WTC11 (cell line): Measurements from ENCODE around the gene FH. TPM values are rescaled to one million over a fixed set of nuclear protein-coding genes. Genes with fewer than 3 reads are reported as not detected.

Experiments
- ATAC-seq: fragments of 200-7000 bp; cut with Tn5 transposase; 2 replicates; pipeline ENCODE4 v1.10.0; 2021; ENCODE audit warnings: mild to moderate bottlenecking, moderate library complexity
- CTCF ChIA-PET: fragments of 300-600 bp; sonication (Branson Sonifier 250); formaldehyde crosslinking; loops from one replicate; lab custom pipeline; 2021; ENCODE audit warnings: antibody characterized with exemption; lab: Charles Lee
- POLR2A ChIA-PET: fragments of 350-600 bp; sonication (Branson Sonifier 250); formaldehyde crosslinking; loops from one replicate; lab custom pipeline; 2021; ENCODE audit warnings: antibody characterized with exemption; lab: Charles Lee
- DNase-seq: peaks from one replicate; pipeline ENCODE4 v3.0.0; 2021; ENCODE audit warnings: low spot score
- H3K27ac Mint-ChIP-seq: 2 replicates; pipeline ENCODE4 v1.8.0; 2021; ENCODE audit warnings: mixed read lengths
- H3K27me3 Mint-ChIP-seq: 2 replicates; pipeline ENCODE4 v1.8.0; 2021; ENCODE audit warnings: low read depth, mild to moderate bottlenecking, moderate library complexity, mixed read lengths
- H3K36me3 Mint-ChIP-seq: 2 replicates; pipeline ENCODE4 v1.8.0; 2021; ENCODE audit warnings: mixed read lengths
- H3K4me1 Mint-ChIP-seq: 2 replicates; pipeline ENCODE4 v1.8.0; 2022; ENCODE audit warnings: mixed read lengths
- H3K4me3 Mint-ChIP-seq: 2 replicates; pipeline ENCODE4 v1.8.0; 2021; ENCODE audit warnings: mild to moderate bottlenecking, moderate library complexity, mixed read lengths
- H3K9me3 Mint-ChIP-seq: 2 replicates; pipeline ENCODE4 v1.8.0; 2021; ENCODE audit warnings: mixed read lengths
- ARID4B ChIP-seq: sonication (generic); formaldehyde crosslinking; IDR thresholded peaks from 2 replicates; pipeline ENCODE4 v1.8.0; 2023; ENCODE audit warnings: missing genetic modification reagents, mild to moderate bottlenecking, borderline replicate concordance
- ATF2 ChIP-seq: sonication (generic); formaldehyde crosslinking; IDR thresholded peaks from 2 replicates; pipeline ENCODE4 v1.8.1; 2022; ENCODE audit warnings: low read depth, missing genetic modification reagents, borderline replicate concordance
- ATF6 ChIP-seq: sonication (generic); formaldehyde crosslinking; IDR thresholded peaks from 2 replicates; pipeline ENCODE4 v1.8.1; 2023; ENCODE audit warnings: mild to moderate bottlenecking, missing genetic modification reagents
- CDX4 ChIP-seq: fragments of 250-450 bp; sonication (Bioruptor Pico); IDR thresholded peaks from 2 replicates; pipeline ENCODE4 v1.9.0; 2021; ENCODE audit warnings: moderate library complexity, mild to moderate bottlenecking, inconsistent platforms, borderline replicate concordance
- CREB1 ChIP-seq: sonication (generic); formaldehyde crosslinking; IDR thresholded peaks from 2 replicates; pipeline ENCODE4 v1.8.0; 2023; ENCODE audit warnings: mild to moderate bottlenecking, missing genetic modification reagents
- CTCF ChIP-seq: fragments of 200-600 bp; IDR thresholded peaks from 2 replicates; pipeline ENCODE4 v1.8.0; 2022; ENCODE audit warnings: antibody characterized with exemption
- E2F1 ChIP-seq: sonication (generic); formaldehyde crosslinking; IDR thresholded peaks from 2 replicates; pipeline ENCODE4 v1.8.0; 2022; ENCODE audit warnings: mild to moderate bottlenecking, missing genetic modification reagents
- GABPB1 ChIP-seq: sonication (generic); formaldehyde crosslinking; IDR thresholded peaks from 2 replicates; pipeline ENCODE4 v1.8.1; 2023; ENCODE audit warnings: mild to moderate bottlenecking, missing genetic modification reagents
- GTF2I ChIP-seq: fragments of 250-450 bp; sonication (Bioruptor Pico); conservative IDR thresholded peaks from 2 replicates; pipeline ENCODE4 v1.4.0; 2021; ENCODE audit warnings: mild to moderate bottlenecking
- IRF1 ChIP-seq: sonication (generic); formaldehyde crosslinking; IDR thresholded peaks from 2 replicates; pipeline ENCODE4 v1.8.0; 2023; ENCODE audit warnings: missing genetic modification reagents
- JAZF1 ChIP-seq: fragments of 250-450 bp; sonication (Bioruptor Pico); IDR thresholded peaks from 2 replicates; pipeline ENCODE4 v1.9.0; 2021; ENCODE audit warnings: moderate library complexity, mild to moderate bottlenecking, inconsistent platforms
- KAT7 ChIP-seq: sonication (generic); formaldehyde crosslinking; IDR thresholded peaks from 2 replicates; pipeline ENCODE4 v1.8.1; 2023; ENCODE audit warnings: missing genetic modification reagents, mild to moderate bottlenecking, borderline replicate concordance
- MLX ChIP-seq: sonication (generic); formaldehyde crosslinking; IDR thresholded peaks from 2 replicates; pipeline ENCODE4 v1.8.1; 2023; ENCODE audit warnings: mild to moderate bottlenecking, missing genetic modification reagents, moderate library complexity
- NFYB ChIP-seq: sonication (generic); formaldehyde crosslinking; conservative IDR thresholded peaks from 2 replicates; pipeline ENCODE4 v1.8.0; 2022; ENCODE audit warnings: low read depth, missing genetic modification reagents
- NR2C2 ChIP-seq: sonication (generic); formaldehyde crosslinking; IDR thresholded peaks from 2 replicates; pipeline ENCODE4 v1.8.0; 2022; ENCODE audit warnings: mild to moderate bottlenecking, missing genetic modification reagents
- PREB ChIP-seq: sonication (generic); formaldehyde crosslinking; IDR thresholded peaks from 2 replicates; pipeline ENCODE4 v1.8.1; 2022; ENCODE audit warnings: mild to moderate bottlenecking, missing genetic modification reagents, moderate library complexity, borderline replicate concordance
- TEAD1 ChIP-seq: sonication (generic); formaldehyde crosslinking; IDR thresholded peaks from 2 replicates; pipeline ENCODE4 v1.8.0; 2022; ENCODE audit warnings: mild to moderate bottlenecking, missing genetic modification reagents
- USF2 ChIP-seq: sonication (generic); formaldehyde crosslinking; IDR thresholded peaks from 2 replicates; pipeline ENCODE4 v1.8.1; 2023; ENCODE audit warnings: mild to moderate bottlenecking, missing genetic modification reagents, moderate library complexity
- ZNF232 ChIP-seq: sonication (generic); formaldehyde crosslinking; IDR thresholded peaks from 2 replicates; pipeline ENCODE4 v1.8.0; 2022; ENCODE audit warnings: mild to moderate bottlenecking, missing genetic modification reagents
- ZNF396 ChIP-seq: fragments of 250-450 bp; sonication (Bioruptor Pico); IDR thresholded peaks from 2 replicates; pipeline ENCODE4 v1.8.0; 2021; ENCODE audit warnings: mild to moderate bottlenecking, moderate library complexity, borderline replicate concordance
- ZNF423 ChIP-seq: fragments of 250-450 bp; sonication (Bioruptor Pico); IDR thresholded peaks from 2 replicates; pipeline ENCODE4 v2.1.2; 2022; ENCODE audit warnings: mild to moderate bottlenecking, moderate library complexity
- total RNA-seq: library from RNA; stranded (reverse); gene quantifications from 3 replicates; pipeline ENCODE4 v1.2.3, GENCODE V29; 2021

The FH gene
- total RNA-seq, 1 experiment from 2014 or later, result 77.4 TPM

- TF ChIP-seq USF2 (CRISPR knock-in tag), result no peak
- TF ChIP-seq GABPB1 (CRISPR knock-in tag), result no peak
- TF ChIP-seq NR2C2 (CRISPR knock-in tag), result no peak
- no peak for TF ChIP-seq E2F1
- no peak for TF ChIP-seq ZNF396
- TF ChIP-seq GTF2I (CRISPR knock-in tag), result no peak
- TF ChIP-seq CDX4 (CRISPR knock-in tag), result no peak
- no peak for TF ChIP-seq CREB1 (CRISPR knock-in tag)
- TF ChIP-seq, all 79 proteins: peak for 0
Measured at GRCh38 chr1:241527146-241527545, 7.6 kb upstream of the FH start (continued).

- no peak overlapping the region for H3K27ac Mint-ChIP-seq
- H3K4me1 Mint-ChIP-seq, result peaks cover 7% of the 10 kb centered on the region; the same call in 1 of the 2 replicates
- CTCF ChIA-PET, result interaction anchor here (1.0 kb wide), 1 partner anchor 9 kb away, joined by 3 read pairs; no protein-coding TSS in a partner anchor
- H3K27me3 Mint-ChIP-seq, result peaks cover 9% of the 10 kb centered on the region
- no peaks in the 10 kb centered on the region for H3K36me3 Mint-ChIP-seq
- H3K4me3 Mint-ChIP-seq, result no peak overlapping the region
- DNase-seq, result no peak
- no peak for ATAC-seq
- H3K9me3 Mint-ChIP-seq, result no peaks in the 10 kb centered on the region
- POLR2A ChIA-PET, result no interaction called here
- TF ChIP-seq ZNF423 (no peak), PREB (CRISPR knock-in tag) (no peak), ZNF232 (CRISPR knock-in tag) (no peak), MLX (CRISPR knock-in tag) (no peak), NFYB (CRISPR knock-in tag) (no peak), JAZF1 (CRISPR knock-in tag) (no peak), ATF2 (CRISPR knock-in tag) (no peak), ATF6 (CRISPR knock-in tag) (no peak), IRF1 (no peak), KAT7 (no peak), ZNF396 (no peak), ARID4B (no peak), TEAD1 (CRISPR knock-in tag) (no peak), CTCF (no peak)
Measured at GRCh38 chr1:241525026-241525425, 5.5 kb upstream of the FH start.
